AG04450 (cell line): ENCODE results near the gene DYNLT2. TPM values are rescaled to one million over a fixed set of nuclear protein-coding genes. Genes with fewer than 3 reads are reported as not detected.
A peak's percentile ranks its signal among the peaks of the same experiment; 100 is the strongest.
"Not testable (repeated sequence)": the region's sequence is repeated elsewhere in the genome, so short reads cannot be mapped to it uniquely, and the experiment has no call there.

Experiments
- CTCF ChIA-PET: fragments of 300-600, 350-600 bp; formaldehyde crosslinking; extraction: SDS; loops from one replicate; lab custom pipeline; 2022; ENCODE audit warnings: antibody characterized with exemption, inconsistent platforms; lab: Charles Lee
- POLR2A ChIA-PET: fragments of 350-600 bp; formaldehyde crosslinking; extraction: SDS; loops from one replicate; lab custom pipeline; 2021; ENCODE audit warnings: antibody characterized with exemption, inconsistent platforms; lab: Yijun Ruan, JAX
- DNase-seq: peaks from one replicate; pipeline ENCODE4 v3.0.0-alpha.2; 2011; ENCODE audit warnings: low read depth, low spot score
- H3K27ac ChIP-seq: one replicate; pipeline ENCODE4 v1.5.1; 2012; ENCODE audit warnings: low read depth, low read length, control low read depth
- H3K27me3 ChIP-seq: one replicate; pipeline ENCODE4 v1.6.0; 2012; ENCODE audit warnings: low read length; ENCODE audit not compliant: control insufficient read depth, insufficient read depth
- H3K4me3 ChIP-seq: 2 replicates; pipeline ENCODE4 v1.5.1; 2011; ENCODE audit warnings: mild to moderate bottlenecking, low read depth, low read length, control low read depth
- H3K9me3 ChIP-seq: 2 replicates; pipeline ENCODE4 v1.5.1; 2012; ENCODE audit warnings: low read length; ENCODE audit not compliant: control insufficient read depth, insufficient read depth
- CTCF ChIP-seq: IDR thresholded peaks from 2 replicates; pipeline ENCODE4 v1.5.1; 2011; ENCODE audit warnings: low read depth, low read length, control low read depth, inconsistent platforms
- polyA plus RNA-seq: library from polyadenylated mRNA; depleted of rRNA; stranded (reverse); fragments of >200 nt; gene quantifications from 2 replicates; pipeline ENCODE4 v1.2.3, GENCODE V29; 2011; rRNA removed

The DYNLT2 gene
- polyA plus RNA-seq, 1 experiment = 0.64 TPM

DNA sequence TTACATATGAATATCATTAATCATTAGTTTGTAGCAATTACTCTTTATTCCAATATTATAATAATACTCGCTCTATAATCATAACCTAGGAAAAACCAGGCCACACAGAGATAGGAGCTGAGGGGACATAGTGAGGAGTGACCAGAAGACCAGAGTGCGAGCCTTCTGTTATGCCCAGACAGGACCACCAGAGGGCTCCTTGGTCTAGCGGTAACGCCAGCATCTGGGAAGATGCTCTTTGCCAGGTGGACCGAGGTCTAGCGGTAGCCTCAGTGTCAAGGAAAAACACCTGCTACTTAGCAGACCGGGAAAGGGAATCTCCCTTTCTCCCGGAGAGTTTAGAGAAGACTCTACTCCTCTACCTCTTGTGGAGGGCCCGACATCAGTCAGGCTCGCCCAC, 54.3 kb downstream of the DYNLT2 start:
- CTCF ChIA-PET, H3K4me3 ChIP-seq: not testable (repeated sequence)

GRCh38 chr6:169695131-169695530, 56.2 kb downstream of the DYNLT2 start:
- peaks cover 11% of the 10 kb centered on the region; the same call in 1 of the 2 replicates for H3K9me3 ChIP-seq
- CTCF ChIA-PET = no interaction called here
- H3K4me3 ChIP-seq = no peak overlapping the region
- no peak overlapping the region for H3K27ac ChIP-seq
- no peak for TF ChIP-seq CTCF
- no peaks in the 10 kb centered on the region for H3K27me3 ChIP-seq
- POLR2A ChIA-PET = no interaction called here
- DNase-seq = no peak

More for the DNA sequence above, 54.3 kb downstream of the DYNLT2 start:
- H3K9me3 ChIP-seq, DNase-seq, POLR2A ChIA-PET, H3K27me3 ChIP-seq, H3K27ac ChIP-seq: not testable (repeated sequence)
- TF ChIP-seq CTCF = peak; percentile 27

GRCh38 chr6:169692516-169692915, 58.9 kb downstream of the DYNLT2 start:
- Histone ChIP-seq H3K27me3 (no peaks in the 10 kb centered on the region), H3K4me3 (no peak overlapping the region), H3K27ac (no peak overlapping the region), H3K9me3 (peaks cover 11% of the 10 kb centered on the region; the same call in 1 of the 2 replicates)
- ChIA-PET CTCF (no interaction called here), POLR2A (interaction anchor here (1.0 kb wide), 1 partner anchor 9 kb away, joined by 4 read pairs; the partner anchor contains the start of genes C6orf120 and WDR27)
- DNase-seq = no peak
- TF ChIP-seq CTCF = no peak

DNA sequence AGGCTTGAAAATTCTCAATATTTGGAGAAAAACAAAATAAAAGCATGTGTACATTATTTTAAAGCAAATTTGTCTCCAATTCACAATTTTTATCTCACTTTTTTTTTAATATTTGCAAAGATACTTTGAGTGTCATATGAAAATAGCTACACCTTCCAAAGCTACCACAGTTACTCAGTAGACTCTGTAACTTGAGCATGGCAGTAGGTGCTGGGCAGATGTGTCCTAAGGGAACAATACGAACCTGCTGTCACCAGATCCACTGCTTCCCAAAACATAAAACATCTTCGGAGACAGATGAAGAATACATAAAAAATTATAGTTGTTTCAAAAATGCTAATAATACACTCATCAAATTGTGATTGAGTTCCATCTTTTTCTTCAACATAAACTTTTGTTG, 60.1 kb downstream of the DYNLT2 start:
- CTCF ChIA-PET = no interaction called here
- no peak for DNase-seq
- Histone ChIP-seq H3K4me3 (no peak overlapping the region), H3K9me3 (peaks cover 11% of the 10 kb centered on the region; the same call in 1 of the 2 replicates), H3K27ac (no peak overlapping the region), H3K27me3 (no peaks in the 10 kb centered on the region)
- TF ChIP-seq CTCF = no peak
- POLR2A ChIA-PET = no interaction called here

Other genes with a start within 250 kb of the DYNLT2 start
- 20.0 and 20.5 TPM in 2 replicates for gene WDR27, start 49.5 kb downstream of the DYNLT2 start, polyA plus RNA-seq
- gene C6orf120, start 49.4 kb downstream of the DYNLT2 start, polyA plus RNA-seq = 32.8 and 35.9 TPM in 2 replicates
- gene PHF10, start 27.1 kb downstream of the DYNLT2 start, polyA plus RNA-seq = 21.6 and 25.9 TPM in 2 replicates
- gene ERMARD, start 50 bp upstream of the DYNLT2 start, polyA plus RNA-seq = 24.8 and 26.8 TPM in 2 replicates